AG10803 (cell line): ENCODE results near the gene PBX1.

ENCODE experiments used
- DNase-seq: peaks from one replicate; pipeline ENCODE4 v3.0.0; 2010; ENCODE audit warnings: low read depth
- H3K4me3 ChIP-seq: 2 replicates; pipeline ENCODE4 v1.5.1; 2011; ENCODE audit warnings: mild to moderate bottlenecking, low read length, control low read depth
- CTCF ChIP-seq: conservative IDR thresholded peaks from 2 replicates; pipeline ENCODE4 v1.5.1; 2011; ENCODE audit warnings: mild to moderate bottlenecking, low read length, control low read depth, inconsistent platforms

Gene PBX1

GRCh38 chr1:164803366-164803765 is 244.4 kb downstream of the PBX1 start:
- no peak for TF ChIP-seq CTCF
- peak; percentile 45 for DNase-seq
- H3K4me3 ChIP-seq = no peak overlapping the region

- no peak for DNase-seq
- TF ChIP-seq CTCF = no peak
- H3K4me3 ChIP-seq = no peak overlapping the region
These were observed 245.4 kb downstream of the PBX1 start for GRCh38 chr1:164804366-164804765.

GRCh38 chr1:164805399-164805798 is 246.4 kb downstream of the PBX1 start:
- no peak overlapping the region for H3K4me3 ChIP-seq
- no peak for DNase-seq
- TF ChIP-seq CTCF = no peak

GRCh38 chr1:164806531-164806930 is 247.5 kb downstream of the PBX1 start:
- TF ChIP-seq CTCF = no peak
- DNase-seq = no peak
- no peak overlapping the region for H3K4me3 ChIP-seq

GRCh38 chr1:164813776-164814175 is 254.8 kb downstream of the PBX1 start:
- no peak for DNase-seq
- TF ChIP-seq CTCF = no peak
- no peak overlapping the region for H3K4me3 ChIP-seq

GRCh38 chr1:164821648-164822047 is 262.7 kb downstream of the PBX1 start:
- no peak overlapping the region for H3K4me3 ChIP-seq
- no peak for DNase-seq
- TF ChIP-seq CTCF = no peak

GRCh38 chr1:164823486-164824279 is 264.7 kb downstream of the PBX1 start:
- 0 out of 2 replicates have a peak, but pooled peaks have one; percentile 5 for TF ChIP-seq CTCF
- peak; percentile 65 for DNase-seq
- H3K4me3 ChIP-seq = no peak overlapping the region
